ENCODE results near the gene ENTREP3.

Gene ENTREP3

GRCh38 chr1:155277902-155278688 is 22.8 kb upstream of the ENTREP3 start:
- DNase-seq = peak; percentile 74

DNA sequence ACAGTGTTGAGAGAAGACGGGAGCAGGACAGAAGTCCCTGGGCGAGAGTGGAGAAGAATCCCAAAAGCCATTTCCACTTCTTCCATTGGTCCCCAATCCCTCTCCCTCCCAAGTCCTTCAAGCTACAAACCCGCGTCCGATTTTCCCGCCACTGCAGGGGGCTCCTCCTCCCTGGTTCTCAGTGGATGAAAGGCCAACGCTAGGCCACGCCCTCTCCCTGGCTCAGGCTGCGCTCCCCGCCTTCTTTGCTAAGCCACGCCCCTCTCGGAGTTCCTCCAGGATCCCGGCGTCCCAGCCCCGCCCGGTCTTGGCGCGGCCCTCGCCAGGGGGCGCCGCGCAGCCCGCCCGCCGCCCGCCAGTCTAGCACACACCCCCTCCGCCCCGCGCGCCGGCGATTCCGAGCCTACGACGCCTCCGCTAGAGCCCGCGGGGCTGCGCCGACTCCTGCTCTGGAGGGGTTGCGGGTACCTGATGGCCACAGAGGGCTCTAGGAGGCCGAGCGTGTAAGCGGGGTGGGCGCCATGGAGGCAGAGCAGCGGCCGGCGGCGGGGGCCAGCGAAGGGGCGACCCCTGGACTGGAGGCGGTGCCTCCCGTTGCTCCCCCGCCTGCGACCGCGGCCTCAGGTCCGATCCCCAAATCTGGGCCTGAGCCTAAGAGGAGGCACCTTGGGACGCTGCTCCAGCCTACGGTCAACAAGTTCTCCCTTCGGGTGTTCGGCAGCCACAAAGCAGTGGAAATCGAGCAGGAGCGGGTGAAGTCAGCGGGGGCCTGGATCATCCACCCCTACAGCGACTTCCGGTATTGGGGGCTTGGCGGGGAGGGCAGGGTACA is 22.0 kb upstream of the ENTREP3 start, which contains the start of gene HCN3:
TSS of gene HCN3 (plus strand) at position 394 of the 832 bp plus-strand sequence. CDS start at position 522, 128 bp downstream.
- DNase-seq = peak; percentile 88

GRCh38 chr1:155273343-155274245 is 18.3 kb upstream of the ENTREP3 start, which contains the start of gene CLK2:
TSS of gene CLK2 (minus strand) at chr1:155273504. CDS start at chr1:155270977, 2,527 bp downstream.
- peak; percentile 94 for DNase-seq

- DNase-seq = no peak
Observed at GRCh38 chr1:155272466-155273342, 17.4 kb upstream of the ENTREP3 start.

GRCh38 chr1:155269381-155269780 is 14.1 kb upstream of the ENTREP3 start:
- DNase-seq = no peak

DNA sequence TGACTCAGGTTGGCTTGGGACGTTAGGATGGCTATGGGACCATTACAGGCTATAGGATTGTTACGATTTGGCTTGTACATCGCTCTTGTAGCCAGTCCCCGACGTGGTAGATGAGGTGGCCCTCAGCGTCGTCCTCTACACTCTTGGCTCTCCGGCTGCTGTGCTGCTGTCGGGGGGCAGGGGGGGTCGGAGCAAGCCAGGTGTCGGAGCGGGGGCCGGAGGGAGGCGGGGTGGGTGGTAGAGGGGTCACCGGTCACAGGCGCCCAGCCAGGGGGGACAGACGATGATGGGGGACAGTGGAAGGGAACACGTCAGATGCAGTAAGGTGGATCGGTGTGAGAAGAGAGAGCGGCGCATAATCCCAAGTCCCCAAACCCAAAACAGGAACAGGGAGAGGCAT is 13.3 kb upstream of the ENTREP3 start:
- no peak for DNase-seq

DNA sequence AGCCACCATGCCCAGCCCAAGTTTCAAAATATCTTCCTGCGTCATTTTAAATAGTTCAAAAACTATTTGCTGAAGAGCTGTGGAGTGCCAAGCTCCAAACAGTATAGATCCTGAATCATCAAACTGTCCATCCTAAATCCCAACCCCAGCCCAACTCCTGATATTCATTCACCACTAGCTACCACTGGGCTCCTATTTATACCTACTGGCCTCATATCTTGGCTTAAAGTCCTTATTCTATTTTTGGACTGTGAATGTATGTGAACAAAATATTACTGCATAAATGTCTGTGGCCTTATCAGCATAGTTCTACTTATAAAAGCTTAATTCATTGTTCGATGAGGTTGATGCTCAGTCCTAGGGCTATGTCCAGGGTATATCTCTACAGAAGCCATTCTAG is 12.1 kb upstream of the ENTREP3 start:
- DNase-seq = no peak

- no peak for DNase-seq
Observed at GRCh38 chr1:155266553-155266952, 11.3 kb upstream of the ENTREP3 start.

GRCh38 chr1:155263067-155263466 is 7.8 kb upstream of the ENTREP3 start:
- no peak for DNase-seq

- peak; percentile 76 for DNase-seq
Observed at GRCh38 chr1:155261852-155262673, 6.8 kb upstream of the ENTREP3 start, which contains the start of gene SCAMP3. TSS of gene SCAMP3 (minus strand) at chr1:155262360. CDS start at chr1:155262151, 209 bp downstream.

GRCh38 chr1:155261493-155261851 is 6.2 kb upstream of the ENTREP3 start:
- DNase-seq = no peak

DNA sequence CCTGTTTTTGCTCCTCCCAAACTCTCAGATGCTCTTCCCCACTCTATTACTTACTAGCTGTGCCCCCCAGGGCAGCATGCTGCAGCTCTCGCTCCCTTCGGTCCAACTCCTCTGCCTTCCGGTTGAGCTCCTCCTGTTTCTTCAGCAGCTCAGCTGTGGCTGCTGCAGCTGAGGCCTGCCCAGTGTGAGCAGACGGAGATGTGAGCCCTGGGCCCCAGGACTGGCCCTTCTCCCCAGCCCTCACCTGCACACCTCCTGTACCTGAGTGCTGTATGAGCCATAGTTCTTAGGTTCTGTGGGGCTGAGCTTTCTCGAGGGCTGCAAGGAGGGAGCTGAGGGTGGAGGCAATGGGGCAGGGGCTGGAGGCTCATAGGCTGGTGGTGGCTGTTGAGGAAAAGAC is 5.0 kb upstream of the ENTREP3 start:
- no peak for DNase-seq

DNA sequence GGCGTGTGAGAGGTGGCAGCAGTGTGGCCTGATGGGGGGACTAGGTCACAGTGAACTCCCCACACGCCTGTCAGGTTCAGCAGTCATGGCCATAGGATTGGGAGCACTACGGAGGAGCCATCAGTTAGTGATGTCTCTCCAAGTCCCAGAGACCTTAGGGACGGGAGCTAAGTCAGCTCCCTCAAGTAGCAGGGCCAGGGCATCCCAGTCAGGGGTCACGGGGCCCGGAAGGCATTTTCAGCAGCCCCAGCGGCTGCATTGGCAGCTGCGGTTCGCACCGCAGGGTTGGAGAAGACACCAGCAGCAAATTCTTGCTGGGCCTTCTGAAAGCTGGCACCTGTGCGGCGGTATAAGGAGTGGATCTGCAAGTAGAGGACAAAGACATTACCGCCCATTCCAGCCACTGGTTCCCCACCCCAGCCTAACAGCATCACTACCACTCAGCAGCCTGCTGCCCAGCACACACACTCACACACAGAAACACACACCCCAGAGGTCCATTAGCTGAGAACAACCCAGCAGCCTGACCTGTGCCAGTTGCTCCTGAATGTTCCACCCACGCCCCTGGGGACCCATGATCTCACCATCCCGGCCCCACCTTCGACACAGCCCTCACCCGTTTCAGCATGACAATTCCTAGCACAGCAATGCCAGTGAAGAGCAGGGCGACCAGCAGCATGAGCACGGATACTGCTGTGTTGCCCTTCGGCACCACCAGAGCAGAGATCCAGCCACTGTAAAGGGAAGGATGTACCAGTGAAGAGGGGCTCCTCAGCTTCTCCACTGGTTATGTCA is 972 bp upstream of the ENTREP3 start:
- no peak for DNase-seq

DNA sequence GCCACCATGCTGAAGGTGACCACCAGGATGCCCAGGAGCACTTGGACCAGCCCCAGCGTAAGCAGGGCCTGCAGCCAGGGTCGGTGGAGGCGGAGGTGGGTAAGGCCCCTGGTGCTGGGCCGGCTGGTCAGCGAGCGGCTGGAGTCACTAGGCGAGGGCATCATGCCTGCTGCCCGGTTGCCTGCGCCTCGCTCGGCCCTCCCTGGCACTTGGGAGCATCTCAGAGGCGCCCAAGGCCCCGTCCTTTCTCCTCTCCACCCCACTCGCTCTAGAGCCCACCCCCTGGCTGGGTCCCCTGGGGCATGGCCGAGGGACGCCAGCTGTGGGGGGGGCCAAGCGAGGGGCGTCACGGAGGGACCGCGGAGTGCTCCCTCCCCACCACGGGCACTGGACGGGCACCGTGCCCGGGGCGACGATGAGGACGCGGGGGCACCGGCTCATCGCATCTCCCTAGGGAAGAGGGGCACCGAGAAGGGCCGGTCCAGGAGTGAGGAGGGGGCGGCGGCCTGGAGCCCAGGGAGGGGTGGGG is 505 bp downstream of the ENTREP3 start:
- DNase-seq = no peak

- no peak for DNase-seq
Observed at GRCh38 chr1:155254228-155254713, 1.0 kb downstream of the ENTREP3 start.

DNA sequence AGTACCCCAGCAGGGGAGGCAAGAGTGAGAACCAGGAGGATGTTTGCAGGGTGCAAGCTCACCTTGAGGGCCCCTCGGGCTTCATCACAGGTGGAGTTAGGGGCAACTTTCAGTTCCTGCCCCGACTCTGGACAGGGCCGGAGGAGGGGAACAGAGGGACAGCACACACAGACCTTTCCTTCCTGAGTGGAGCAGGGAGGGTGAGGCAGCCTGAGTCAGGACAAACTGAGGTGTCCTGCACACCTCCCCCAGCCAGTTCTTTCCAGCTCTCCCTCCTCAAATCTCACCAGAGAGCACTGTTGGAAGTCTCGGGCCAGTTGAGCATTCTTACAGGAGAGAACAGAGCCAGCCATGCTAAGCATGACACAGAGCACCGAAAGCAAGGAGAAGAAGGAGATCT is 1.5 kb downstream of the ENTREP3 start:
- DNase-seq = no peak

DNA sequence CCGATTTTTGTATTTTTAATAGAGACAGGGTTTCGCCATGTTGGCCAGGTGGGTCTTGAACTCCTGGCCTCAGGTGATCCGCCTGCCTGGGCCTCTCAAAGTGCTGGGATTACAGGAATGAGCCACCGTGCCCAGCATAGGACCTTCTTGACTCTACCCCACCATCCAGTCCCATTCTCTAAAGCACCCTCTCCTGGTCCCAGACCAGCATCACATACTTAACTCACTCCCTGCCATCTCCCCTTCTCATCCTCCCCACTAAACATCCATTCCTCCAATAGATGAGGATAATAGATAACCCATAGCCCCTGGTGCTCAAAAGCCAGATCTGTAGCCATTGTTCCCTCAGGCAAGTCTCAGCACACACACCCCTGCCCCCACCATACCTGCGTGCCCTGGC is 2.1 kb downstream of the ENTREP3 start:
- no peak for DNase-seq

- DNase-seq = no peak
Observed at GRCh38 chr1:155251566-155251965, 3.7 kb downstream of the ENTREP3 start.

Data from activated CD4-positive, alpha-beta T cell treated with anti-CD3 and anti-CD28 coated beads, Interleukin-2, amount 50 U/mL, for 1 hour (primary cell).